ENCODE results near the gene MAP3K5. TPM values are rescaled to one million over a fixed set of nuclear protein-coding genes. Genes with fewer than 3 reads are reported as not detected.
"Not testable (repeated sequence)": the region's sequence is repeated elsewhere in the genome, so short reads cannot be mapped to it uniquely, and the experiment has no call there.

Gene MAP3K5
- total RNA-seq, 2 experiments from 2014 or later, result 23.4 to 24.0 TPM

- peak overlapping the region; percentile 81 for H3K27ac Mint-ChIP-seq
- POLR2A ChIA-PET, result no interaction called here
- CTCF ChIA-PET, result interaction anchor here (0.6 to 5.2 kb wide), 8 partner anchors 10 to 286 kb away, joined by 3 to 27 read pairs (median 8); partner anchors contain the start of gene MAP3K5
- no peak for DNase-seq
- no peaks in the 10 kb centered on the region for H3K27me3 Mint-ChIP-seq
- peak overlapping the region; percentile 6 for H3K4me3 Mint-ChIP-seq
- peaks cover under 1% of the 10 kb centered on the region for H3K9me3 Mint-ChIP-seq
- H3K4me1 Mint-ChIP-seq, result peaks cover 74% of the 10 kb centered on the region
- H3K36me3 Mint-ChIP-seq (ENCODE audit: low read depth), result peaks cover 15% of the 10 kb centered on the region
Measured at GRCh38 chr6:136763716-136764516, 28.4 kb downstream of the MAP3K5 start.

GRCh38 chr6:136763255-136763654, 29.0 kb downstream of the MAP3K5 start:
- DNase-seq, result no peak
- Mint-ChIP-seq H3K4me3 (no peak overlapping the region), H3K27ac (peak overlapping the region; percentile 81), H3K27me3 (no peaks in the 10 kb centered on the region), H3K4me1 (peaks cover 74% of the 10 kb centered on the region), H3K9me3 (no peaks in the 10 kb centered on the region), H3K36me3 (ENCODE audit: low read depth) (peaks cover 16% of the 10 kb centered on the region)
- ChIA-PET CTCF (interaction anchor here (1.3 to 5.2 kb wide), 7 partner anchors 9 to 82 kb away, joined by 4 to 27 read pairs (median 9); partner anchors contain the start of gene MAP3K5), POLR2A (no interaction called here)

DNA sequence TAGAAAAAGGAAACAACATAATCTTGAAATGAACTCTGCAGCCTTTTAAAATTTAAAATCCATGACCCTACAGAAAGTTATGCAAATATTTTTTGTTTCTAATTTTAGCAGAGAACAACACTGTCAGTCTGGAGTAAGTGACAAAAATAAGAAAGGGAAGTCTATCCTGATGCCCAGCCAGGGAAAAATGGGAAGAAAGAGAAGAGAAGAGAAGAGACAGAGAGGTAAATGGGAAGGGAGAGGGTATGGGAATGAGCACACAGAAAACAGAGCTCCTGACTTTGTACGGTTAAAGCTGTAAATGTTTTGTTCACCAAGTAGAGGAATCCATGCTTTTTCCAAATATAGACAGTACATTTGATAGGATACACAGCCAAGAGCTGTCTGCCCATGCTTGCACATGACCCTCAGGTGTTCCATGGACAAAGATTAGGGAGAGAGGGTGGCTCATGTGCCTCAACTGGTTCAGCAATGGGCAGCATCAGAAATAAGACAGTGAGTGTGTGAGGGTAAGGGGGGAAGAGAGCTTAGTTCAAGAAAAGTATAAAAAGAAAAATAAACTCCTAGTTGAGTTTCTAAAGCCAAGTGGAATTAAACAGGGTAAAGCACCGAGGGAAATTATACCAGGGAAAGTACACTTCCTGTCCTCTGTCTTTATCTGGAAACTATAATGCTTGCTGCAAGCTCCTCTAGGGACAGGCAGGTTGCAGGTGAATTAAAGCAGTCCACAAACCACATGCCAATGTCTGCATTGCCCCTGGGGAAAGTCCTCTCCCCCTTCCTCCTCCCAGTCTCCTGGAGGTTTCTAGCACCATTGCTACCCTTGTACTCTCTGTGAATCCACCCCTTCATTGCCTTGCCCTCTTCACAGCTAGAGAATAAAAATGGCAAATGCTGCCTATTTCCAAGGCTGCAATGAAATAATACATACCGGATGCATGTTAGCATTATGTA, 30.0 kb downstream of the MAP3K5 start:
- Mint-ChIP-seq H3K4me3 (peak overlapping the region; percentile 20), H3K27me3 (no peaks in the 10 kb centered on the region), H3K4me1 (peaks cover 65% of the 10 kb centered on the region), H3K9me3 (no peaks in the 10 kb centered on the region), H3K36me3 (ENCODE audit: low read depth) (peaks cover 9% of the 10 kb centered on the region), H3K27ac (peak overlapping the region; percentile 62)
- DNase-seq, result no peak
- POLR2A ChIA-PET, result interaction anchor here (0.8 kb wide), 1 partner anchor 9 kb away, joined by 3 read pairs; no protein-coding TSS in a partner anchor
- CTCF ChIA-PET, result interaction anchor here (1.0 to 5.2 kb wide), 7 partner anchors 9 to 118 kb away, joined by 3 to 27 read pairs (median 5); partner anchors contain the start of gene MAP3K5

- ChIA-PET POLR2A (no interaction called here), CTCF (interaction anchor here (1.5 to 5.2 kb wide), 3 partner anchors 9 to 31 kb away, joined by 5 to 27 read pairs (median 9); partner anchors contain the start of gene MAP3K5)
- DNase-seq, result peak; percentile 35
Measured at GRCh38 chr6:136761227-136761922, 30.9 kb downstream of the MAP3K5 start.

GRCh38 chr6:136760781-136761180, 31.5 kb downstream of the MAP3K5 start:
- CTCF ChIA-PET, result interaction anchor here (5.2 kb wide), 1 partner anchor 31 kb away, joined by 27 read pairs; the partner anchor contains the start of gene MAP3K5
- Mint-ChIP-seq H3K4me1 (peaks cover 67% of the 10 kb centered on the region), H3K4me3 (peak overlapping the region; percentile 20), H3K36me3 (ENCODE audit: low read depth) (peaks cover 16% of the 10 kb centered on the region), H3K27ac (peak overlapping the region; percentile 62)
- POLR2A ChIA-PET, H3K9me3 Mint-ChIP-seq, H3K27me3 Mint-ChIP-seq, DNase-seq: not testable (repeated sequence)

More at GRCh38 chr6:136761227-136761922, 30.9 kb downstream of the MAP3K5 start:
- peaks cover 14% of the 10 kb centered on the region for H3K36me3 Mint-ChIP-seq (ENCODE audit: low read depth)
- H3K27me3 Mint-ChIP-seq, result no peaks in the 10 kb centered on the region
- peak overlapping the region; percentile 20 for H3K4me3 Mint-ChIP-seq
- peak overlapping the region; percentile 62 for H3K27ac Mint-ChIP-seq
- H3K4me1 Mint-ChIP-seq, result peaks cover 68% of the 10 kb centered on the region
- H3K9me3 Mint-ChIP-seq, result no peaks in the 10 kb centered on the region

- Mint-ChIP-seq H3K9me3 (no peaks in the 10 kb centered on the region), H3K27ac (no peak overlapping the region), H3K36me3 (ENCODE audit: low read depth) (peaks cover 22% of the 10 kb centered on the region), H3K27me3 (no peaks in the 10 kb centered on the region), H3K4me3 (no peak overlapping the region), H3K4me1 (peaks cover 69% of the 10 kb centered on the region)
- CTCF ChIA-PET, result interaction anchor here (0.7 to 1.0 kb wide), 3 partner anchors 12 to 35 kb away, joined by 3 to 4 read pairs (median 3); partner anchors contain the start of gene MAP3K5
- no peak for DNase-seq
- POLR2A ChIA-PET, result no interaction called here
Measured at GRCh38 chr6:136757150-136757549, 35.1 kb downstream of the MAP3K5 start.

- peaks cover 23% of the 10 kb centered on the region for H3K36me3 Mint-ChIP-seq (ENCODE audit: low read depth)
- H3K4me3 Mint-ChIP-seq, result no peak overlapping the region
- ChIA-PET POLR2A (no interaction called here), CTCF (interaction anchor here (0.5 to 3.9 kb wide), 4 partner anchors 10 to 37 kb away, joined by 3 to 16 read pairs (median 8); partner anchors contain the start of gene MAP3K5)
- peak overlapping the region; percentile 54 for H3K27ac Mint-ChIP-seq
- H3K27me3 Mint-ChIP-seq, result no peaks in the 10 kb centered on the region
- no peaks in the 10 kb centered on the region for H3K9me3 Mint-ChIP-seq
- H3K4me1 Mint-ChIP-seq, result peaks cover 74% of the 10 kb centered on the region
- no peak for DNase-seq
Measured at GRCh38 chr6:136754820-136755219, 37.5 kb downstream of the MAP3K5 start.

DNA sequence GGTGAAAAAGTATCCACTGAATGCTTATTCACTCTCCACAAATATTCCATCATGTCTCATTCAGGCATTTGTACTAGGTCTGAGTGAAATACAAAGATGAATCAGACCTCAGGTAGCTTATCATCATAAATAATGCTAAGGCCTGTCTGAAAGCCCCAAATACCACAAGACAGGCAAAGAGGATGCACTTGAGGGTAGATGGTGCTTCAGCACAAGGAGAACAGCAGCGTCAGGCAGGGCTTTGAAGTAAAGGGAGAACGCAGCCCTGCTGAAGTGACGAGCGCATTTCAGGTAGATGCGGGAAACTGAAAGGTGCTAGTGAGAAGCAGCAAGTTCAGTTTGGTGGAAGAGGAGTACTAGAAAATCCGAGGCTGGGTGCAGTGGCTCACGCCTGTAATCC, 38.7 kb downstream of the MAP3K5 start:
- H3K4me3 Mint-ChIP-seq, result peak overlapping the region; percentile 44
- peak overlapping the region; percentile 89 for H3K27ac Mint-ChIP-seq
- no peaks in the 10 kb centered on the region for H3K27me3 Mint-ChIP-seq
- H3K9me3 Mint-ChIP-seq, result no peaks in the 10 kb centered on the region
- peaks cover 28% of the 10 kb centered on the region for H3K36me3 Mint-ChIP-seq (ENCODE audit: low read depth)
- peak; percentile 85 for DNase-seq
- ChIA-PET CTCF (interaction anchor here (1.0 to 3.9 kb wide), 4 partner anchors 9 to 38 kb away, joined by 3 to 16 read pairs (median 8); partner anchors contain the start of gene MAP3K5), POLR2A (no interaction called here)
- peaks cover 81% of the 10 kb centered on the region for H3K4me1 Mint-ChIP-seq

GRCh38 chr6:136752554-136752953, 39.7 kb downstream of the MAP3K5 start:
- H3K36me3 Mint-ChIP-seq (ENCODE audit: low read depth), result peaks cover 35% of the 10 kb centered on the region
- POLR2A ChIA-PET, result no interaction called here
- no peak overlapping the region for H3K4me3 Mint-ChIP-seq
- H3K9me3 Mint-ChIP-seq, result no peaks in the 10 kb centered on the region
- H3K27ac Mint-ChIP-seq, result peak overlapping the region; percentile 89
- peaks cover 84% of the 10 kb centered on the region for H3K4me1 Mint-ChIP-seq
- no peak for DNase-seq
- CTCF ChIA-PET, result interaction anchor here (0.6 to 3.9 kb wide), 5 partner anchors 10 to 345 kb away, joined by 3 to 16 read pairs (median 5); partner anchors contain the start of gene MAP3K5
- no peaks in the 10 kb centered on the region for H3K27me3 Mint-ChIP-seq

DNA sequence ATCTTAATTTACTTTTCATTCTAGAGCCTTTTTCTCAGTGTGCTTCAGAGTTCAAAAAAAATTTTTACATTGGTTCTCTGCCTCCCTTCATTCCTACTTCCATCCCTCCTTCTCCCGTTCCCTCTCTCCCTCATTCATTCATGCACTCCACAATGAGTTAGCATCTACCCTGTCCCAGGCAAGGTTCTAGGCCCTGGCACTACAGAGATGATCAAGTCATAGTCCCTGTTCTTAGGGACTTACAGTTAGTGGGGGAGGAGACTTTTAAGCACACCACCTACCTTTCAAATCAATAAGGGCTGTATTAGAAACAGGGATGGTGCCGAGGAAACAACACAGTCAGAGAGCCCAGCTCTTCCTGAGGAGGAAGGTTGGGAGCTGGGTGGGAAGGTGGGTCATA, 40.3 kb downstream of the MAP3K5 start:
- H3K27me3 Mint-ChIP-seq, result no peaks in the 10 kb centered on the region
- peaks cover 38% of the 10 kb centered on the region for H3K36me3 Mint-ChIP-seq (ENCODE audit: low read depth)
- CTCF ChIA-PET, result interaction anchor here (0.6 to 1.4 kb wide), 3 partner anchors 11 to 1117 kb away, joined by 3 to 9 read pairs (median 4); partner anchors contain the start of gene MAP3K5
- peaks cover 86% of the 10 kb centered on the region for H3K4me1 Mint-ChIP-seq
- H3K9me3 Mint-ChIP-seq, result no peaks in the 10 kb centered on the region
- H3K27ac Mint-ChIP-seq, result peak overlapping the region; percentile 89
- POLR2A ChIA-PET, result no interaction called here
- H3K4me3 Mint-ChIP-seq, result peak overlapping the region; percentile 73
- DNase-seq, result no peak

GRCh38 chr6:136751522-136751956, 40.7 kb downstream of the MAP3K5 start:
- peaks cover 81% of the 10 kb centered on the region for H3K4me1 Mint-ChIP-seq
- ChIA-PET CTCF (interaction anchor here (0.6 to 1.4 kb wide), 3 partner anchors 11 to 1117 kb away, joined by 3 to 9 read pairs (median 4); partner anchors contain the start of gene MAP3K5), POLR2A (interaction anchor here (0.6 kb wide), 1 partner anchor 36 kb away, joined by 3 read pairs; no protein-coding TSS in a partner anchor)
- peak overlapping the region; percentile 89 for H3K27ac Mint-ChIP-seq
- DNase-seq, result peak; percentile 60
- no peaks in the 10 kb centered on the region for H3K9me3 Mint-ChIP-seq
- H3K4me3 Mint-ChIP-seq, result peak overlapping the region; percentile 73
- H3K36me3 Mint-ChIP-seq (ENCODE audit: low read depth), result peaks cover 38% of the 10 kb centered on the region
- no peaks in the 10 kb centered on the region for H3K27me3 Mint-ChIP-seq

Data from activated CD4-positive, alpha-beta T cell treated with anti-CD3 and anti-CD28 coated beads, Interleukin-2, amount 10 ng/mL, durations not matched to agents 7 days and 5 days (primary cell).